NCI-H2029 (cell line): Measurements from ENCODE around the gene SMIM24.
A peak's percentile ranks its signal among the peaks of the same experiment; 100 is the strongest.

Experiments used
- DNase-seq: peaks from one replicate; lab custom pipeline; 2025; lab: John Stamatoyannopoulos, UW

SMIM24 gene

GRCh38 chr19:3497757-3498520 is 17.6 kb upstream of the SMIM24 start:
- DNase-seq = no peak

- DNase-seq = no peak
These were observed 16.3 kb upstream of the SMIM24 start for GRCh38 chr19:3496392-3497273.

- peak; percentile 34 for DNase-seq
These were observed 14.2 kb upstream of the SMIM24 start for GRCh38 chr19:3494559-3494958.

- DNase-seq = no peak
These were observed 13.7 kb upstream of the SMIM24 start for GRCh38 chr19:3494051-3494450.

- DNase-seq = no peak
These were observed 13.3 kb upstream of the SMIM24 start for GRCh38 chr19:3493651-3494050.

GRCh38 chr19:3492919-3493318 is 12.6 kb upstream of the SMIM24 start:
- no peak for DNase-seq

- no peak for DNase-seq
These were observed 12.0 kb upstream of the SMIM24 start for GRCh38 chr19:3492131-3492839.

GRCh38 chr19:3491396-3492119 is 11.2 kb upstream of the SMIM24 start:
- DNase-seq = no peak

GRCh38 chr19:3483226-3483628 is 2.9 kb upstream of the SMIM24 start, which contains the start of gene SMIM44:
TSS of gene SMIM44 (minus strand) at chr19:3483441. CDS start at chr19:3483403, 38 bp downstream.
- no peak for DNase-seq

GRCh38 chr19:3482507-3483225 is 2.3 kb upstream of the SMIM24 start:
- DNase-seq = no peak

GRCh38 chr19:3481241-3482090 is 1.1 kb upstream of the SMIM24 start:
- DNase-seq = no peak

GRCh38 chr19:3479834-3480215 is 500 bp downstream of the SMIM24 start:
- DNase-seq = peak; percentile 22

GRCh38 chr19:3479177-3479833 is 1.0 kb downstream of the SMIM24 start:
- DNase-seq = no peak

GRCh38 chr19:3478409-3479176 is 1.7 kb downstream of the SMIM24 start:
- no peak for DNase-seq

GRCh38 chr19:3477951-3478350 is 2.4 kb downstream of the SMIM24 start:
- DNase-seq = no peak

GRCh38 chr19:3477506-3477905 is 2.8 kb downstream of the SMIM24 start:
- DNase-seq = no peak

GRCh38 chr19:3476830-3477229 is 3.5 kb downstream of the SMIM24 start:
- no peak for DNase-seq

GRCh38 chr19:3475449-3475848 is 4.9 kb downstream of the SMIM24 start:
- no peak for DNase-seq

GRCh38 chr19:3474614-3475013 is 5.7 kb downstream of the SMIM24 start:
- no peak for DNase-seq
